ENCODE results near the gene STXBP6. TPM values are rescaled to one million over a fixed set of nuclear protein-coding genes. Genes with fewer than 3 reads are reported as not detected.

Gene STXBP6
- total and polyA plus RNA-seq, 2 of the 13 experiments (the other 11 are each of a cell fraction or from before 2014, with no cell fraction given): 35.3 to 42.8 TPM

GRCh38 chr14:24885410-24885913, 164.5 kb downstream of the STXBP6 start (continued):
- no peak for TF ChIP-seq ZNF839 (CRISPR knock-in tag; IDR thresholded peaks at IDR 0.05; ENCODE audit: borderline replicate concordance)
- no peak for TF ChIP-seq DNMT1 (CRISPR knock-in tag; IDR thresholded peaks at IDR 0.05)
- no peak for TF ChIP-seq ZNF75D (CRISPR knock-in tag; IDR thresholded peaks at IDR 0.05; ENCODE audit: borderline replicate concordance)
- TF ChIP-seq SKI (IDR thresholded peaks at IDR 0.05; ENCODE audit: partially characterized antibody): no peak
- TF ChIP-seq ZSCAN25 (CRISPR knock-in tag; IDR thresholded peaks at IDR 0.05): peak; percentile 57; the same call in 1 of the 2 replicates
- TF ChIP-seq ZGPAT (CRISPR knock-in tag; IDR thresholded peaks at IDR 0.05): peak; percentile 54
- TF ChIP-seq KIAA2018 (CRISPR knock-in tag; IDR thresholded peaks at IDR 0.05; ENCODE audit: borderline replicate concordance): no peak
- no peak for TF ChIP-seq ZNF33A (CRISPR knock-in tag; IDR thresholded peaks at IDR 0.05; ENCODE audit: borderline replicate concordance)
- TF ChIP-seq THAP8 (CRISPR knock-in tag; IDR thresholded peaks at IDR 0.05; ENCODE audit: borderline replicate concordance): no peak
- TF ChIP-seq KLF12 (CRISPR knock-in tag; IDR thresholded peaks at IDR 0.05; ENCODE audit: borderline replicate concordance): no peak
- no peak for TF ChIP-seq ZBTB4 (CRISPR knock-in tag; IDR thresholded peaks at IDR 0.05; ENCODE audit: borderline replicate concordance)
- no peak for TF ChIP-seq CSRNP1 (CRISPR knock-in tag; IDR thresholded peaks at IDR 0.05)

Data from HepG2 (cell line).